Thyroid gland (tissue), 4 donors: ENCODE measurements around the gene TYRO3. TPM values are rescaled to one million over a fixed set of nuclear protein-coding genes. Genes with fewer than 3 reads are reported as not detected.

Experiments used
- DNase-seq, 2 donors: peaks; one replicate each; pipeline ENCODE4 v3.0.0-alpha.2; 2019
- H3K27ac ChIP-seq, 3 donors: fragments of 200-600 bp; sonication (generic); 1 replicate in 2 of 3; 2 replicates in 1 of 3; pipeline ENCODE4 v1.5.1; 2016 to 2019; ENCODE audit warnings: mild to moderate bottlenecking in 1 of 3, moderate library complexity in 1 of 3
- H3K27me3 ChIP-seq: fragments of 200-600 bp; sonication (generic); one replicate; pipeline ENCODE4 v1.5.1; 2019
- H3K36me3 ChIP-seq, 2 donors: fragments of 200-600 bp; sonication (generic); one replicate each; pipeline ENCODE4 v1.5.1; 2016 to 2019
- H3K4me1 ChIP-seq, 2 donors: fragments of 200-600 bp; sonication (generic); one replicate each; pipeline ENCODE4 v1.5.1; 2017 to 2019
- H3K4me3 ChIP-seq, 3 donors: fragments of 200-600 bp; sonication (generic); replicated peaks in 1 of 3; 1 replicate in 2 of 3; 2 replicates in 1 of 3; pipeline ENCODE4 v1.5.1; 2016; ENCODE audit warnings: mild to moderate bottlenecking in 1 of 3
- H3K9me3 ChIP-seq: fragments of 200-600 bp; sonication (generic); one replicate; pipeline ENCODE4 v1.5.1; 2017
- POLR2A ChIP-seq, 2 donors: fragments of 450-650 bp; IDR thresholded peaks; one replicate each; pipeline ENCODE4 v1.6.1; 2017; ENCODE audit warnings: antibody characterized with exemption in 2 of 2, mild to moderate bottlenecking in 2 of 2, moderate library complexity in 1 of 2
- WGBS, 2 donors: methylation state at CpG; one replicate each; pipeline ENCODE4 v1.1.5; 2017; 5-methylcytosine and 5-hydroxymethylcytosine counted together
- intact Hi-C: fragments of 100-400 bp; cut with DNase I; formaldehyde crosslinking; loops from one replicate; pipeline ENCODE4 v1.15.1; 2023
- total RNA-seq, 4 donors: library from RNA; depleted of rRNA; stranded (reverse); fragments of >200 nt; gene quantifications; one replicate each; pipeline ENCODE4 v1.2.3, GENCODE V29; 2016
- TF ChIP-seq, protein P1 (sequence below), 6 experiments: fragments of 200-600 bp in 3 of 6; fragments of 450-650 bp in 3 of 6; sonication (generic) in 3 of 6; IDR thresholded peaks; one replicate each; pipeline ENCODE4 v1.5.1; 2016 to 2019; ENCODE audit warnings: antibody characterized with exemption in 6 of 6, mild to moderate bottlenecking in 2 of 6, inconsistent platforms in 1 of 6, moderate library complexity in 1 of 6

Gene TYRO3
- total RNA-seq, 4 donors from 2014 or later: 1.6 to 4.4 (median 3.4) TPM

DNA sequence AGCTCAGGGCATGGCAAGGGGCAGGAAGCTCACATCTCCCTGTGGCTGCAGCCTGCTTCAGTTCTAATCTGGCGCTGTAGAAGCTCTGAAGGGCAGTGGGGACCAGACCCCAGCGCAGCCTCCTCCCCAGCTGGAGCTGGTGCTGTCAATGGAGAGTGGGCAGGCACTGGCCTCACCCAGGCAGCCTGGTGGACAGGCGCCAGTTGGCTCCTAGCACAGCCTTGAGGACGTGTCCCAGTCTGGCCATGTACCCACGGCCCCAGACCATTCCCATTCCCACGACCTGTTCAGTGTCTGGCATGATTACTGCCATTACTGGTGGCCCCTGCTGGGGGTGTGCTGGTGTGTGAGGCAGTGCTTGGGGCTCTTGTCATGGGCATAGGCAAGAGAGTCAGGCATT is 16.3 kb downstream of the TYRO3 start:
- no peak for DNase-seq
- 69 to 90% methylated on average over 2 to 6 of the region's 6 CpGs for WGBS, 2 donors
- H3K27me3 ChIP-seq: no peaks in the 10 kb centered on the region
- no peaks in the 10 kb centered on the region for H3K4me1 ChIP-seq
- H3K36me3 ChIP-seq: no peaks in the 10 kb centered on the region
- TF ChIP-seq, protein P1, sequence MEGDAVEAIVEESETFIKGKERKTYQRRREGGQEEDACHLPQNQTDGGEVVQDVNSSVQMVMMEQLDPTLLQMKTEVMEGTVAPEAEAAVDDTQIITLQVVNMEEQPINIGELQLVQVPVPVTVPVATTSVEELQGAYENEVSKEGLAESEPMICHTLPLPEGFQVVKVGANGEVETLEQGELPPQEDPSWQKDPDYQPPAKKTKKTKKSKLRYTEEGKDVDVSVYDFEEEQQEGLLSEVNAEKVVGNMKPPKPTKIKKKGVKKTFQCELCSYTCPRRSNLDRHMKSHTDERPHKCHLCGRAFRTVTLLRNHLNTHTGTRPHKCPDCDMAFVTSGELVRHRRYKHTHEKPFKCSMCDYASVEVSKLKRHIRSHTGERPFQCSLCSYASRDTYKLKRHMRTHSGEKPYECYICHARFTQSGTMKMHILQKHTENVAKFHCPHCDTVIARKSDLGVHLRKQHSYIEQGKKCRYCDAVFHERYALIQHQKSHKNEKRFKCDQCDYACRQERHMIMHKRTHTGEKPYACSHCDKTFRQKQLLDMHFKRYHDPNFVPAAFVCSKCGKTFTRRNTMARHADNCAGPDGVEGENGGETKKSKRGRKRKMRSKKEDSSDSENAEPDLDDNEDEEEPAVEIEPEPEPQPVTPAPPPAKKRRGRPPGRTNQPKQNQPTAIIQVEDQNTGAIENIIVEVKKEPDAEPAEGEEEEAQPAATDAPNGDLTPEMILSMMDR (IDR thresholded peaks at IDR 0.05): no peak
- no peak for TF ChIP-seq POLR2A (IDR thresholded peaks at IDR 0.05)
- no peak overlapping the region for H3K4me3 ChIP-seq
- H3K27ac ChIP-seq: no peak overlapping the region
- intact Hi-C loops: no loop called here
- no peaks in the 10 kb centered on the region for H3K9me3 ChIP-seq

DNA sequence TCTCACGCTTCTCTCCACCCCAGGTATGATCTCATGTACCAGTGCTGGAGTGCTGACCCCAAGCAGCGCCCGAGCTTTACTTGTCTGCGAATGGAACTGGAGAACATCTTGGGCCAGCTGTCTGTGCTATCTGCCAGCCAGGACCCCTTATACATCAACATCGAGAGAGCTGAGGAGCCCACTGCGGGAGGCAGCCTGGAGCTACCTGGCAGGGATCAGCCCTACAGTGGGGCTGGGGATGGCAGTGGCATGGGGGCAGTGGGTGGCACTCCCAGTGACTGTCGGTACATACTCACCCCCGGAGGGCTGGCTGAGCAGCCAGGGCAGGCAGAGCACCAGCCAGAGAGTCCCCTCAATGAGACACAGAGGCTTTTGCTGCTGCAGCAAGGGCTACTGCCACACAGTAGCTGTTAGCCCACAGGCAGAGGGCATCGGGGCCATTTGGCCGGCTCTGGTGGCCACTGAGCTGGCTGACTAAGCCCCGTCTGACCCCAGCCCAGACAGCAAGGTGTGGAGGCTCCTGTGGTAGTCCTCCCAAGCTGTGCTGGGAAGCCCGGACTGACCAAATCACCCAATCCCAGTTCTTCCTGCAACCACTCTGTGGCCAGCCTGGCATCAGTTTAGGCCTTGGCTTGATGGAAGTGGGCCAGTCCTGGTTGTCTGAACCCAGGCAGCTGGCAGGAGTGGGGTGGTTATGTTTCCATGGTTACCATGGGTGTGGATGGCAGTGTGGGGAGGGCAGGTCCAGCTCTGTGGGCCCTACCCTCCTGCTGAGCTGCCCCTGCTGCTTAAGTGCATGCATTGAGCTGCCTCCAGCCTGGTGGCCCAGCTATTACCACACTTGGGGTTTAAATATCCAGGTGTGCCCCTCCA is 19.1 kb downstream of the TYRO3 start:
- no peak for DNase-seq
- Histone ChIP-seq H3K4me3 (no peak overlapping the region), H3K36me3 (no peaks in the 10 kb centered on the region), H3K9me3 (no peaks in the 10 kb centered on the region), H3K27me3 (no peaks in the 10 kb centered on the region), H3K4me1 (no peaks in the 10 kb centered on the region), H3K27ac (no peak overlapping the region)
- TF ChIP-seq, protein P1 (IDR thresholded peaks at IDR 0.05): no peak
- TF ChIP-seq POLR2A (IDR thresholded peaks at IDR 0.05): no peak
- intact Hi-C loops: no loop called here
- WGBS, 2 donors: 97% methylated on average over 10 to 12 of the region's 12 CpGs

DNA sequence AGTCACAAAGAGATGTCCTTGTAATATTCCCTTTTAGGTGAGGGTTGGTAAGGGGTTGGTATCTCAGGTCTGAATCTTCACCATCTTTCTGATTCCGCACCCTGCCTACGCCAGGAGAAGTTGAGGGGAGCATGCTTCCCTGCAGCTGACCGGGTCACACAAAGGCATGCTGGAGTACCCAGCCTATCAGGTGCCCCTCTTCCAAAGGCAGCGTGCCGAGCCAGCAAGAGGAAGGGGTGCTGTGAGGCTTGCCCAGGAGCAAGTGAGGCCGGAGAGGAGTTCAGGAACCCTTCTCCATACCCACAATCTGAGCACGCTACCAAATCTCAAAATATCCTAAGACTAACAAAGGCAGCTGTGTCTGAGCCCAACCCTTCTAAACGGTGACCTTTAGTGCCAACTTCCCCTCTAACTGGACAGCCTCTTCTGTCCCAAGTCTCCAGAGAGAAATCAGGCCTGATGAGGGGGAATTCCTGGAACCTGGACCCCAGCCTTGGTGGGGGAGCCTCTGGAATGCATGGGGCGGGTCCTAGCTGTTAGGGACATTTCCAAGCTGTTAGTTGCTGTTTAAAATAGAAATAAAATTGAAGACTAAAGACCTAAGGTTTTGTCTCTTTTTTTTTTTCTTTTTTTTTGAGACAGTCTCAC is 19.8 kb downstream of the TYRO3 start:
- TF ChIP-seq, protein P1 (IDR thresholded peaks at IDR 0.05): no peak
- no peak for TF ChIP-seq POLR2A (IDR thresholded peaks at IDR 0.05)
- H3K4me1 ChIP-seq: no peaks in the 10 kb centered on the region
- 84 to 85% methylated on average over 5 to 9 of the region's 9 CpGs for WGBS, 2 donors
- H3K9me3 ChIP-seq: no peaks in the 10 kb centered on the region
- no peak for DNase-seq
- H3K27ac ChIP-seq: no peak overlapping the region
- no peaks in the 10 kb centered on the region for H3K27me3 ChIP-seq
- H3K36me3 ChIP-seq: no peaks in the 10 kb centered on the region
- intact Hi-C loops: no loop called here
- no peak overlapping the region for H3K4me3 ChIP-seq

DNA sequence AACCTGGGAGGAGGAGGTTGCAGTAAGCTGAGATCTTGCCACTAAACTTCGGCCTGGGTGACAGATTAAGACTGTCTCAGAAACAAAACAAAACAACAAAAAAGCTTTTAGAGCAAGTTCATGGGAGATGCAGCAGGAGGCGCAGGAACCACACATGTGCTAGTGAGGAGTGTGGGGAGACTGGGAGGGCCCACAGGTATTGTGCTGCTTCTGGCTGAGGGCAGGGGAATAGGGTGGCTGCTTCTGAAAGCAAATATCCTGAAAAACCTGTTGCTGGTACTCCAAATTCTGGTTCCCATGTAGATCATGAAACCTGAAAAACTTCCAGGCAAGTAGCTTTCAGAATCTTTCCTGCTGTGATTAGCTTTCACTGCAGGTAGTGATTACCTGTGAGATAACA is 22.1 kb downstream of the TYRO3 start:
- no peaks in the 10 kb centered on the region for H3K9me3 ChIP-seq
- no peak overlapping the region for H3K27ac ChIP-seq
- H3K36me3 ChIP-seq: no peaks in the 10 kb centered on the region
- TF ChIP-seq, protein P1 (IDR thresholded peaks at IDR 0.05): no peak
- no peak for TF ChIP-seq POLR2A (IDR thresholded peaks at IDR 0.05)
- 62 to 66% methylated on average over 2 of the region's 2 CpGs for whole genome bisulfite sequencing, 2 donors
- no peak for DNase-seq
- no peak overlapping the region for H3K4me3 ChIP-seq
- intact Hi-C loops: no loop called here
- H3K27me3 ChIP-seq: no peaks in the 10 kb centered on the region
- peaks cover 4 to 5% of the 10 kb centered on the region in 2 donors for H3K4me1 ChIP-seq

DNA sequence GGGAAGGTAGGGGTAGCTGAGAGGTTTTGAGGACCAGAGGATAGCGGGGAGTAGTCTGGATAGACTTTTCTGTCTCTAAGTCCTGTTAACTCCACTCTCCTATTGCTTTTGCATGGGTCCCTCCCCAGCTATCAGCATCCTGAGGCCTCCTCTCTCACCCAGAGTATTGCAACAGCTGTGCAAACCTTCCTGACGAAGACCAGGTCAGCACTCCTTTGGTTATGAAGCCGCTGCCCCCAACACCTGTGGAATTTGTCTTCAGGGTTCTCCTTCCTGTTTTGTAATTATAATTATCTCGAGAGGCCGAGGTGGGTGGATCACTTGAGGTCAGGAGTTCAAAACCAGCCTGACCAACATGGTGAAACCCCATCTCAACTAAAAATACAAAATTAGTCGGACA is 24.8 kb downstream of the TYRO3 start:
- 82 to 99% methylated on average over 6 of the region's 6 CpGs for WGBS, 2 donors
- no peaks in the 10 kb centered on the region for H3K27me3 ChIP-seq
- intact Hi-C loops: no loop called here
- H3K36me3 ChIP-seq: no peaks in the 10 kb centered on the region
- no peak overlapping the region for H3K27ac ChIP-seq
- peaks cover 4 to 5% of the 10 kb centered on the region in 2 donors for H3K4me1 ChIP-seq
- TF ChIP-seq POLR2A (IDR thresholded peaks at IDR 0.05): no peak
- TF ChIP-seq, protein P1 (IDR thresholded peaks at IDR 0.05): no peak
- DNase-seq: no peak
- no peak overlapping the region for H3K4me3 ChIP-seq
- H3K9me3 ChIP-seq: no peaks in the 10 kb centered on the region
